Esophagus muscularis mucosa (tissue), 2 donors: ENCODE results near the gene PDCD6IP.

ENCODE experiments used
- EP300 ChIP-seq: sonication (generic); formaldehyde crosslinking; IDR thresholded peaks from one replicate; pipeline ENCODE4 v1.6.1; 2017; ENCODE audit warnings: antibody characterized with exemption
- POLR2A ChIP-seq: fragments of 450-650 bp; IDR thresholded peaks from one replicate; pipeline ENCODE4 v1.6.1; 2017; ENCODE audit warnings: antibody characterized with exemption, moderate library complexity, mild to moderate bottlenecking, low read depth

GRCh38 chr3:33808559-33808958, 10.1 kb downstream of the PDCD6IP start:
- TF ChIP-seq EP300 (no peak), POLR2A (no peak)
